Measurements from ENCODE around the gene GALNT14. TPM values are rescaled to one million over a fixed set of nuclear protein-coding genes. Genes with fewer than 3 reads are reported as not detected.

Gene GALNT14
- total RNA-seq, result 2.1 and 5.9 TPM in 2 replicates

GRCh38 chr2:31138037-31138962 lies at the start of gene GALNT14:
Gene GALNT14 (minus strand): TSS chr2:31138440. CDS start chr2:31138086, 354 bp downstream.

Other genes with a start within 250 kb of the GALNT14 start
- not detected in 2 replicates for gene CAPN14, start 79.1 kb upstream of the GALNT14 start, total RNA-seq
- gene EHD3, start 95.7 kb upstream of the GALNT14 start, total RNA-seq, result 4.4 and 5.4 TPM in 2 replicates